Daoy (cell line): ENCODE data around the gene STK4. TPM values are rescaled to one million over a fixed set of nuclear protein-coding genes. Genes with fewer than 3 reads are reported as not detected.
A peak's percentile ranks its signal among the peaks of the same experiment; 100 is the strongest.

Experiments used
- DNase-seq: peaks from one replicate; pipeline ENCODE4 v3.0.0-alpha.2; 2015; ENCODE audit warnings: low read depth
- total RNA-seq: library from RNA; depleted of rRNA; stranded (reverse); fragments of >200 nt; shearing (Covaris generic); gene quantifications from 2 replicates; pipeline ENCODE4 v1.2.3, GENCODE V29; 2014

Gene STK4
- total RNA-seq, 1 experiment from 2014 or later = 25.0 TPM

- no peak for DNase-seq
These were observed 62.3 kb downstream of the STK4 start for GRCh38 chr20:45028424-45029136.

GRCh38 chr20:45029884-45030283 is 63.6 kb downstream of the STK4 start:
- DNase-seq = no peak

GRCh38 chr20:45032276-45032675 is 66.0 kb downstream of the STK4 start:
- no peak for DNase-seq

- DNase-seq = no peak
These were observed 66.5 kb downstream of the STK4 start for GRCh38 chr20:45032781-45033180.

- no peak for DNase-seq
These were observed 68.1 kb downstream of the STK4 start for GRCh38 chr20:45034436-45034835.

- DNase-seq = peak; percentile 74
These were observed 69.9 kb downstream of the STK4 start for GRCh38 chr20:45036044-45036755.

- peak; percentile 70 for DNase-seq
These were observed 70.7 kb downstream of the STK4 start for GRCh38 chr20:45037050-45037449.

GRCh38 chr20:45037635-45038034 is 71.3 kb downstream of the STK4 start:
- DNase-seq = no peak

- DNase-seq = no peak
These were observed 72.6 kb downstream of the STK4 start for GRCh38 chr20:45038745-45039474.

GRCh38 chr20:45039475-45039820 is 73.1 kb downstream of the STK4 start:
- DNase-seq = no peak

GRCh38 chr20:45041464-45042337 is 75.4 kb downstream of the STK4 start:
- DNase-seq = peak; percentile 60

GRCh38 chr20:45042978-45043377 is 76.7 kb downstream of the STK4 start:
- DNase-seq = no peak

GRCh38 chr20:45044084-45044573 is 77.8 kb downstream of the STK4 start:
- DNase-seq = peak; percentile 61

GRCh38 chr20:45044601-45045000 is 78.3 kb downstream of the STK4 start:
- no peak for DNase-seq

GRCh38 chr20:45047581-45048119 is 81.3 kb downstream of the STK4 start:
- no peak for DNase-seq

- DNase-seq = no peak
These were observed 83.1 kb downstream of the STK4 start for GRCh38 chr20:45049438-45049837.

- no peak for DNase-seq
These were observed 83.7 kb downstream of the STK4 start for GRCh38 chr20:45049904-45050471.

GRCh38 chr20:45051204-45052060 is 85.1 kb downstream of the STK4 start:
- DNase-seq = no peak

GRCh38 chr20:45052698-45053429 is 86.6 kb downstream of the STK4 start:
- DNase-seq = peak; percentile 27
